K562 (cell line): Measurements from ENCODE around the gene METTL25B. TPM values are rescaled to one million over a fixed set of nuclear protein-coding genes. Genes with fewer than 3 reads are reported as not detected.

ENCODE experiments used
- ATF7 ChIP-seq: fragments of 450-650 bp; IDR thresholded peaks from 2 replicates; pipeline ENCODE4 v1.7.1; 2014; ENCODE audit warnings: mild to moderate bottlenecking, moderate library complexity
- BACH1 ChIP-seq: fragments of 200-800 bp; sonication (Bioruptor generic); IDR thresholded peaks from 2 replicates; pipeline ENCODE4 v1.6.1; 2016; ENCODE audit warnings: missing genetic modification characterization, missing compliant biosample characterization
- CTBP1 ChIP-seq: fragments of 450-650 bp; IDR thresholded peaks from 2 replicates; pipeline ENCODE4 v1.6.1; 2016; ENCODE audit warnings: borderline replicate concordance
- ELF2 ChIP-seq: fragments of 250-450 bp; sonication (Bioruptor Pico); IDR thresholded peaks from 2 replicates; pipeline ENCODE4 v1.5.0; 2021; ENCODE audit warnings: mild to moderate bottlenecking
- GATAD2B ChIP-seq: fragments of 450-650 bp; IDR thresholded peaks from 2 replicates; pipeline ENCODE4 v1.6.1; 2017; ENCODE audit warnings: mild to moderate bottlenecking, borderline replicate concordance
- ILF3 ChIP-seq: fragments of 450-650 bp; IDR thresholded peaks from 2 replicates; pipeline ENCODE4 v1.6.1; 2018; ENCODE audit warnings: antibody characterized with exemption, mild to moderate bottlenecking, moderate library complexity, borderline replicate concordance
- JUNB ChIP-seq: fragments of 450-650 bp; formaldehyde crosslinking; conservative IDR thresholded peaks from 2 replicates; pipeline ENCODE4 v1.4.0; 2020; ENCODE audit warnings: mild to moderate bottlenecking
- KDM5B ChIP-seq: fragments of 200-600 bp; sonication (generic); IDR thresholded peaks from 2 replicates; pipeline ENCODE4 v1.6.1; 2012; ENCODE audit warnings: low read depth, mild to moderate bottlenecking, moderate library complexity, low read length, control low read depth, inconsistent platforms; ENCODE audit not compliant: insufficient replicate concordance
- KLF1 ChIP-seq: fragments of 450-650 bp; IDR thresholded peaks from 2 replicates; pipeline ENCODE4 v1.6.1; 2016; ENCODE audit warnings: missing genetic modification characterization, missing compliant biosample characterization
- NFRKB ChIP-seq: fragments of 450-650 bp; IDR thresholded peaks from 2 replicates; pipeline ENCODE4 v1.6.1; 2016; ENCODE audit warnings: low read depth
- PHB2 ChIP-seq: fragments of 450-650 bp; IDR thresholded peaks from 2 replicates; pipeline ENCODE4 v1.6.1; 2017; ENCODE audit warnings: low read depth
- PHF20 ChIP-seq: fragments of 450-650 bp; IDR thresholded peaks from 2 replicates; pipeline ENCODE4 v1.6.1; 2018; ENCODE audit not compliant: partially characterized antibody
- POU5F1 ChIP-seq: fragments of 150-350 bp; IDR thresholded peaks from 2 replicates; pipeline ENCODE4 v1.6.1; 2014; ENCODE audit warnings: borderline replicate concordance, low read length, low read depth, mild to moderate bottlenecking; ENCODE audit not compliant: partially characterized antibody
- PPARD ChIP-seq: fragments of 250-450 bp; sonication (Bioruptor Pico); IDR thresholded peaks from 2 replicates; pipeline ENCODE4 v1.8.0; 2022; ENCODE audit warnings: inconsistent platforms, mild to moderate bottlenecking, moderate library complexity
- PYGO2 ChIP-seq: fragments of 450-650 bp; IDR thresholded peaks from 2 replicates; pipeline ENCODE4 v1.6.1; 2016; ENCODE audit warnings: mild to moderate bottlenecking, missing genetic modification characterization, moderate library complexity, missing compliant biosample characterization
- RFX1 ChIP-seq: fragments of 450-650 bp; IDR thresholded peaks from 2 replicates; pipeline ENCODE4 v1.6.1; 2016; ENCODE audit warnings: mild to moderate bottlenecking, moderate library complexity
- RHOXF2B ChIP-seq: fragments of 250-450 bp; sonication (Bioruptor Pico); conservative IDR thresholded peaks from 2 replicates; pipeline ENCODE4 v1.5.1; 2021
- TCF15 ChIP-seq: fragments of 250-450 bp; sonication (Bioruptor Pico); IDR thresholded peaks from 2 replicates; pipeline ENCODE4 v1.8.0; 2022; ENCODE audit warnings: moderate library complexity, mild to moderate bottlenecking, inconsistent platforms
- TRIM28 ChIP-seq: fragments of 450-650 bp; IDR thresholded peaks from 2 replicates; pipeline ENCODE4 v1.6.1; 2017
- ZNF23 ChIP-seq: fragments of 250-450 bp; sonication (Bioruptor Pico); IDR thresholded peaks from 2 replicates; pipeline ENCODE4 v1.4.0; 2020; ENCODE audit warnings: mild to moderate bottlenecking
- polyA plus RNA-seq, 8 experiments: library from polyadenylated mRNA; depleted of rRNA in 4 of 8; stranded (reverse) in 5 of 8; unstranded in 3 of 8; fragments of >200 nt; fragmentation: Nextera tagmentation in 2 of 8; fragmentation: Illumina TruSeq in 1 of 8; extraction: Ambion mirVana in 2 of 8; extraction: Trizol in 1 of 8; gene quantifications; 2 replicates each; pipeline versions ENCODE4 v1.2.1 to v1.2.3, GENCODE V29; 2011 to 2014; ENCODE audit warnings: inconsistent platforms in 1 of 8, missing spikeins in 1 of 8
- total RNA-seq, 7 experiments: library from RNA; depleted of rRNA in 6 of 7; stranded (reverse); fragments of >200 nt in 6 of 7; fragmentation: Illumina TruSeq in 2 of 7; extraction: Trizol in 2 of 7; gene quantifications; 2 replicates each; pipeline versions ENCODE4 v1.2.1 to v1.2.3, GENCODE V29; 2011 to 2021; ENCODE audit warnings: low replicate concordance in 1 of 7
- TF ChIP-seq, protein P1 (sequence below): sonication (generic); formaldehyde crosslinking; IDR thresholded peaks from 2 replicates; pipeline ENCODE4 v1.8.0; 2023; ENCODE audit warnings: missing genetic modification reagents, mild to moderate bottlenecking, borderline replicate concordance
- TF ChIP-seq, protein P2 (sequence below): fragments of 450-650 bp; formaldehyde crosslinking; IDR thresholded peaks from 2 replicates; pipeline ENCODE4 v1.4.0; 2022; ENCODE audit warnings: missing genetic modification characterization
- TF ChIP-seq, protein P3 (sequence below): IDR thresholded peaks from 2 replicates; pipeline ENCODE4 v1.6.1; 2014; ENCODE audit warnings: antibody characterized with exemption

Gene METTL25B
- total and polyA plus RNA-seq, 9 of the 15 experiments (the other 6 are each of a cell fraction or from before 2014, with no cell fraction given) = 7.7 to 48.3 (median 33.1) TPM

DNA sequence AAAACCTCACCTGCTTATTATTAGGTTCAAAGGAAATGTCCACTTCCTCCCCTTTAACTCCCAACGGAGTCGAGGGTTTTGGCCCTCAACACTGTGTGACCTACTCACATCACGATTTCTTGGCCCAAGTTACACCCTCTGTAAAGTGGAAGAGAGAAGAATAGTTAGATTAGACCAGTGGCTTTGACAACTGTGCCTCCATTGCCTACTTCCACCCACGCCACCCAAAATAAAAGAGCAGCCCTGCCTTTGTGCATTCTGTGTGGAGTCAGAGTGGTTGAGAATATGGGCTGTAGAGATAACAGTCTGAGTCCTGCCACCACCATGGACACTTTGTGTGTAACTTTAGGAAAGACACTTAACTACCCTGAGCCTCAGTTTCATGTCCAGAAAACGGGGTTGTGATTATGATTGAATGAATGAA, 27.3 kb downstream of the METTL25B start (continued):
- TF ChIP-seq, protein P1, sequence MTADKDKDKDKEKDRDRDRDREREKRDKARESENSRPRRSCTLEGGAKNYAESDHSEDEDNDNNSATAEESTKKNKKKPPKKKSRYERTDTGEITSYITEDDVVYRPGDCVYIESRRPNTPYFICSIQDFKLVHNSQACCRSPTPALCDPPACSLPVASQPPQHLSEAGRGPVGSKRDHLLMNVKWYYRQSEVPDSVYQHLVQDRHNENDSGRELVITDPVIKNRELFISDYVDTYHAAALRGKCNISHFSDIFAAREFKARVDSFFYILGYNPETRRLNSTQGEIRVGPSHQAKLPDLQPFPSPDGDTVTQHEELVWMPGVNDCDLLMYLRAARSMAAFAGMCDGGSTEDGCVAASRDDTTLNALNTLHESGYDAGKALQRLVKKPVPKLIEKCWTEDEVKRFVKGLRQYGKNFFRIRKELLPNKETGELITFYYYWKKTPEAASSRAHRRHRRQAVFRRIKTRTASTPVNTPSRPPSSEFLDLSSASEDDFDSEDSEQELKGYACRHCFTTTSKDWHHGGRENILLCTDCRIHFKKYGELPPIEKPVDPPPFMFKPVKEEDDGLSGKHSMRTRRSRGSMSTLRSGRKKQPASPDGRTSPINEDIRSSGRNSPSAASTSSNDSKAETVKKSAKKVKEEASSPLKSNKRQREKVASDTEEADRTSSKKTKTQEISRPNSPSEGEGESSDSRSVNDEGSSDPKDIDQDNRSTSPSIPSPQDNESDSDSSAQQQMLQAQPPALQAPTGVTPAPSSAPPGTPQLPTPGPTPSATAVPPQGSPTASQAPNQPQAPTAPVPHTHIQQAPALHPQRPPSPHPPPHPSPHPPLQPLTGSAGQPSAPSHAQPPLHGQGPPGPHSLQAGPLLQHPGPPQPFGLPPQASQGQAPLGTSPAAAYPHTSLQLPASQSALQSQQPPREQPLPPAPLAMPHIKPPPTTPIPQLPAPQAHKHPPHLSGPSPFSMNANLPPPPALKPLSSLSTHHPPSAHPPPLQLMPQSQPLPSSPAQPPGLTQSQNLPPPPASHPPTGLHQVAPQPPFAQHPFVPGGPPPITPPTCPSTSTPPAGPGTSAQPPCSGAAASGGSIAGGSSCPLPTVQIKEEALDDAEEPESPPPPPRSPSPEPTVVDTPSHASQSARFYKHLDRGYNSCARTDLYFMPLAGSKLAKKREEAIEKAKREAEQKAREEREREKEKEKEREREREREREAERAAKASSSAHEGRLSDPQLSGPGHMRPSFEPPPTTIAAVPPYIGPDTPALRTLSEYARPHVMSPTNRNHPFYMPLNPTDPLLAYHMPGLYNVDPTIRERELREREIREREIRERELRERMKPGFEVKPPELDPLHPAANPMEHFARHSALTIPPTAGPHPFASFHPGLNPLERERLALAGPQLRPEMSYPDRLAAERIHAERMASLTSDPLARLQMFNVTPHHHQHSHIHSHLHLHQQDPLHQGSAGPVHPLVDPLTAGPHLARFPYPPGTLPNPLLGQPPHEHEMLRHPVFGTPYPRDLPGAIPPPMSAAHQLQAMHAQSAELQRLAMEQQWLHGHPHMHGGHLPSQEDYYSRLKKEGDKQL (CRISPR knock-in tag) = no peak
- TF ChIP-seq JUNB (no peak), KLF1 (tag) (no peak), GATAD2B (no peak), POU5F1 (no peak), CTBP1 (0 out of 2 replicates have a peak, but pooled peaks have one; percentile 28), ELF2 (CRISPR knock-in tag) (no peak; the same call in 1 of the 2 replicates), ILF3 (no peak), ZNF23 (CRISPR knock-in tag) (peak; percentile 62), RFX1 (no peak), KDM5B (no peak), NFRKB (no peak), PPARD (CRISPR knock-in tag) (no peak), ATF7 (no peak), TCF15 (CRISPR knock-in tag) (peak; percentile 88; the same call in 1 of the 2 replicates), BACH1 (peak; percentile 85), PHF20 (no peak), PYGO2 (tag) (peak; percentile 86; the same call in 1 of the 2 replicates), RHOXF2B (CRISPR knock-in tag) (peak; percentile 69; the same call in 1 of the 2 replicates), PHB2 (no peak), TRIM28 (no peak)
- TF ChIP-seq, protein P2, sequence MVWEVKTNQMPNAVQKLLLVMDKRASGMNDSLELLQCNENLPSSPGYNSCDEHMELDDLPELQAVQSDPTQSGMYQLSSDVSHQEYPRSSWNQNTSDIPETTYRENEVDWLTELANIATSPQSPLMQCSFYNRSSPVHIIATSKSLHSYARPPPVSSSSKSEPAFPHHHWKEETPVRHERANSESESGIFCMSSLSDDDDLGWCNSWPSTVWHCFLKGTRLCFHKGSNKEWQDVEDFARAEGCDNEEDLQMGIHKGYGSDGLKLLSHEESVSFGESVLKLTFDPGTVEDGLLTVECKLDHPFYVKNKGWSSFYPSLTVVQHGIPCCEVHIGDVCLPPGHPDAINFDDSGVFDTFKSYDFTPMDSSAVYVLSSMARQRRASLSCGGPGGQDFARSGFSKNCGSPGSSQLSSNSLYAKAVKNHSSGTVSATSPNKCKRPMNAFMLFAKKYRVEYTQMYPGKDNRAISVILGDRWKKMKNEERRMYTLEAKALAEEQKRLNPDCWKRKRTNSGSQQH = peak; percentile 74; the same call in 1 of the 2 replicates
- TF ChIP-seq, protein P3, sequence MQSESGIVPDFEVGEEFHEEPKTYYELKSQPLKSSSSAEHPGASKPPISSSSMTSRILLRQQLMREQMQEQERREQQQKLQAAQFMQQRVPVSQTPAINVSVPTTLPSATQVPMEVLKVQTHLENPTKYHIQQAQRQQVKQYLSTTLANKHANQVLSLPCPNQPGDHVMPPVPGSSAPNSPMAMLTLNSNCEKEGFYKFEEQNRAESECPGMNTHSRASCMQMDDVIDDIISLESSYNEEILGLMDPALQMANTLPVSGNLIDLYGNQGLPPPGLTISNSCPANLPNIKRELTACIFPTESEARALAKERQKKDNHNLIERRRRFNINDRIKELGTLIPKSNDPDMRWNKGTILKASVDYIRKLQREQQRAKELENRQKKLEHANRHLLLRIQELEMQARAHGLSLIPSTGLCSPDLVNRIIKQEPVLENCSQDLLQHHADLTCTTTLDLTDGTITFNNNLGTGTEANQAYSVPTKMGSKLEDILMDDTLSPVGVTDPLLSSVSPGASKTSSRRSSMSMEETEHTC = no peak
